ENCODE data around the gene GALNT9.
"Not testable (repeated sequence)": the region's sequence is repeated elsewhere in the genome, so short reads cannot be mapped to it uniquely, and the experiment has no call there.

GALNT9 gene

DNA sequence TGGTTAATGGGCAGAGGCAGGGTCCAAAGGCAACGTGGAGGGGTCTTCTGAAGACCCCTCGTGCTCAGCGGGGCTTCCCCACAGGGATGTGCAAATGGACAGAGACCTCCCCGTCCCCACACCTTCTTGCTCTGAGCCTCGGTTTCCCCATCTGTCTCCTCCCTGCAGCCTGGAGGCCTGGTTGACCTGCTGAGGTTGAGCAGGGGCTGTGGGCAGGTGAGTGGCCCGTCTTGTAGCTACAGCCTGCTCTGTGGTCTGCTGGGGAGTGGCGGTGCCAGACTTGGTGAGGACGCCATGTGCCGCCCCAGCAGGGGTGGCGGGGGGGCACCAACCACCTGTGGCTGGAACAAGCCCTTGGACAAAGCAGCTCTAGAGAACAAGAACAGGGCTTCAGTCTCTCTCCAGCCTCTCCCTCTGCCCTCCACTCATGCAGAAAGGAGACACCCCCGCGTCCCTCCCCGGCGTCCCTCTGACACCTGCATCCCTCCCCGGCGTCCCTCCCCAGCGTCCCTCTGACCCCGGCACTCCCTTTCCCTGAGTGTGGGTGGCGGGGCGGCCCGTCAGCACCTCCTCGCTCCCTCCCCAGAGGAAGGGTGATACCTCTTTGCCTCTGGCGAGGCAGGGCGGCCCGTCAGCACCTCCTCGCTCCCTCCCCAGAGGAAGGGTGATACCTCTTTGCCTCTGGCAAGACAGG lies 101.5 kb downstream of the GALNT9 start:
- Histone ChIP-seq H3K9me3 (ENCODE audit: control insufficient read depth, low read length) (peaks cover 8% of the 10 kb centered on the region), H3K27ac (ENCODE audit: insufficient read depth, low read depth, low read length, poor library complexity, severe bottlenecking) (no peak overlapping the region), H3K4me1 (ENCODE audit: control insufficient read depth, insufficient read depth, low read length) (no peaks in the 10 kb centered on the region), H3K27me3 (ENCODE audit: control insufficient read depth, insufficient read depth, low read length, poor library complexity, severe bottlenecking) (peaks cover 5% of the 10 kb centered on the region), H3K36me3 (ENCODE audit: control insufficient read depth, insufficient read depth, low read length) (no peaks in the 10 kb centered on the region), H3K4me3 (ENCODE audit: insufficient read depth, low read depth, low read length) (no peak overlapping the region)
- 72 to 73% methylated on average over 26 of the region's 26 CpGs for WGBS, 2 experiments

DNA sequence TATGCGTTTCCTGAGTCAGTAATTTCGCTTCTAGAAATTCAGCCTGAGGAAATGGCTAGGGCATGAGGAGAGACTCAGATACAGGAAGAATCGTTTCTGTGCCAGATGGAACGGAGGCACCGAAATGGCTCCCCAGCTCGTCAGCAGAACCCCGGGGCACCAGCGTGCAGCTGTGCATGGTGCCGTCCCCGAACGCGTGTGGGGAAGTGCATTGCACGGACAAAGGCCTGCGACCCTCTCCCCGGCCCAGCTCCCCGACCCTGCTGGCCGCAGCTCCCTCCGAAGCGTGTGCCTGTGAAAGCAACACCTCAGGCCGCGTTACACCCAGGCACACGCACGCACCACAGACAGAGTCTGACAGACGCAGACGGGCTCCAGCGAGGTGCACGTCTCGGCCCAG lies 102.3 kb downstream of the GALNT9 start:
- Histone ChIP-seq H3K27ac (ENCODE audit: insufficient read depth, low read depth, low read length, poor library complexity, severe bottlenecking) (no peak overlapping the region), H3K27me3 (ENCODE audit: control insufficient read depth, insufficient read depth, low read length, poor library complexity, severe bottlenecking) (peaks cover 5% of the 10 kb centered on the region), H3K36me3 (ENCODE audit: control insufficient read depth, insufficient read depth, low read length) (no peaks in the 10 kb centered on the region), H3K9me3 (ENCODE audit: control insufficient read depth, low read length) (peaks cover 8% of the 10 kb centered on the region), H3K4me1 (ENCODE audit: control insufficient read depth, insufficient read depth, low read length) (no peaks in the 10 kb centered on the region), H3K4me3 (ENCODE audit: insufficient read depth, low read depth, low read length) (no peak overlapping the region)
- WGBS, 2 experiments = 87 to 91% methylated on average over 28 of the region's 28 CpGs

DNA sequence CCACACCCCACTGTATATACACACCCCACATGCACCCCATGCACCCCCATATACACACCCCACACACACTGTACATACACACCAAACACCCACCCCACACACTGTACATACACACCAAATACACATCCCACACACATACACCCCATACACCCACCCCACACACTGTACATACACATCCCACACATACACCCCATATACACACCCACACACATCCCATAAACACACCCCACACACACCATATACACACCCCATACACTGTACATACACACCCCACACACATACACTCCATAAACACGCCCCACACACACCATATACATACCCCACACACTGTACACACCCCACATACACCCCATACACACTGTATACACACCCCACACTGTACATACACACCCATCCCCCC lies 102.8 kb downstream of the GALNT9 start:
- Histone ChIP-seq H3K9me3 (ENCODE audit: control insufficient read depth, low read length) (peaks cover 8% of the 10 kb centered on the region), H3K27ac (ENCODE audit: insufficient read depth, low read depth, low read length, poor library complexity, severe bottlenecking) (no peak overlapping the region), H3K36me3 (ENCODE audit: control insufficient read depth, insufficient read depth, low read length) (no peaks in the 10 kb centered on the region), H3K4me1 (ENCODE audit: control insufficient read depth, insufficient read depth, low read length) (no peaks in the 10 kb centered on the region), H3K27me3 (ENCODE audit: control insufficient read depth, insufficient read depth, low read length, poor library complexity, severe bottlenecking) (peaks cover 5% of the 10 kb centered on the region), H3K4me3 (ENCODE audit: insufficient read depth, low read depth, low read length) (no peak overlapping the region)
- 59 to 61% methylated on average over 1 of the region's 1 CpG for WGBS, 2 experiments

DNA sequence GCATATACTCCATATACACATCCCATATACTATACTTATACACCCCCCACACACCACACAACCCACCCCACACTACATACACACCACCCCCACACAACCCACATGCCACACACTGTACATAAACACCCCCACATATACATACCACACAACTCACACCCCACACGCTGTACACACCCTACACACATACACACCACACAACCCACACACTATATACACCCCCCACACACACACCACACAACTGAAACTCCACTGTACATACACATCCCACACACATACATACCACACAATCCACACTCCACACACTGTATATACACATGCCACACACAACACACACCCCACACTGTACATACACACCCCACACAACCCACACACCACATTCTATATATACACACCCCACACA lies 104.2 kb downstream of the GALNT9 start:
- no peaks in the 10 kb centered on the region for H3K36me3 ChIP-seq (ENCODE audit: control insufficient read depth, insufficient read depth, low read length)
- peaks cover 7% of the 10 kb centered on the region for H3K9me3 ChIP-seq (ENCODE audit: control insufficient read depth, low read length)
- peaks cover 5% of the 10 kb centered on the region for H3K27me3 ChIP-seq (ENCODE audit: control insufficient read depth, insufficient read depth, low read length, poor library complexity, severe bottlenecking)
- no peak overlapping the region for H3K4me3 ChIP-seq (ENCODE audit: insufficient read depth, low read depth, low read length)
- no peak overlapping the region for H3K27ac ChIP-seq (ENCODE audit: insufficient read depth, low read depth, low read length, poor library complexity, severe bottlenecking)
- no peaks in the 10 kb centered on the region for H3K4me1 ChIP-seq (ENCODE audit: control insufficient read depth, insufficient read depth, low read length)
- WGBS, 2 experiments = 67 to 72% methylated on average over 1 of the region's 1 CpG

DNA sequence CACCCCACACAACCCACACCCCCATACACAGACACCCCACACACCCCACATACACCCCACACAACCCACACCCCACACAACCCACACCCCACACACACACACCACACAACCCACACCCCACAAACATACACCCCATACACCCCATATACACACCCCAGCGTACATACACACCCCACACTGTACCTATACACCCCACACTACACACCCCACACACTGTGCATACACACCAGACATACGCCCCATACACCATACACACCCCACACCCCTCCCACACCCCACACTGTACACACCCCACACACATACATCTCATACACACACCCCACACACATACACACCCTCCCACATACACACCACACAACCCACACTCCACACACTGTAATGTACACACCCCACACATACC lies 104.9 kb downstream of the GALNT9 start:
- no peaks in the 10 kb centered on the region for H3K36me3 ChIP-seq (ENCODE audit: control insufficient read depth, insufficient read depth, low read length)
- peaks cover 4% of the 10 kb centered on the region for H3K9me3 ChIP-seq (ENCODE audit: control insufficient read depth, low read length)
- no peaks in the 10 kb centered on the region for H3K4me1 ChIP-seq (ENCODE audit: control insufficient read depth, insufficient read depth, low read length)
- 86 to 95% methylated on average over 2 of the region's 2 CpGs for WGBS, 2 experiments
- H3K27ac ChIP-seq (ENCODE audit: insufficient read depth, low read depth, low read length, poor library complexity, severe bottlenecking) = no peak overlapping the region
- H3K4me3 ChIP-seq (ENCODE audit: insufficient read depth, low read depth, low read length) = no peak overlapping the region
- H3K27me3 ChIP-seq (ENCODE audit: control insufficient read depth, insufficient read depth, low read length, poor library complexity, severe bottlenecking) = peaks cover 5% of the 10 kb centered on the region

DNA sequence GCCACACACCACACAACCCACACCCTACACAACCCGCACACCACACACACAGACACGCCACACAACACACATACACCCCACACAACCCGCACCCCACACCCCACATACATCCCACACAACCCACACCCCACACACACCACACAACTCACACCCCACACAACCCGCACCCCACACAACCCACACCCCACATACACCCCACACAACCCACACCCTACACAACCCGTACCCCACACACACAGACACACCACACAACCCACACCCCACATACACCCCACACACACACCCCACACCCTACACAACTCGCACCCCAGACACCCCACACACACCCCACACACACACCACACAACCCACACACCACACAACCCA lies 106.6 kb downstream of the GALNT9 start:
- Histone ChIP-seq H3K27ac (ENCODE audit: insufficient read depth, low read depth, low read length, poor library complexity, severe bottlenecking) (no peak overlapping the region), H3K4me1 (ENCODE audit: control insufficient read depth, insufficient read depth, low read length) (no peaks in the 10 kb centered on the region), H3K36me3 (ENCODE audit: control insufficient read depth, insufficient read depth, low read length) (no peaks in the 10 kb centered on the region), H3K27me3 (ENCODE audit: control insufficient read depth, insufficient read depth, low read length, poor library complexity, severe bottlenecking) (no peaks in the 10 kb centered on the region), H3K9me3 (ENCODE audit: control insufficient read depth, low read length) (peaks cover 4% of the 10 kb centered on the region), H3K4me3 (ENCODE audit: insufficient read depth, low read depth, low read length) (no peak overlapping the region)
- 86 to 91% methylated on average over 6 of the region's 6 CpGs for WGBS, 2 experiments

DNA sequence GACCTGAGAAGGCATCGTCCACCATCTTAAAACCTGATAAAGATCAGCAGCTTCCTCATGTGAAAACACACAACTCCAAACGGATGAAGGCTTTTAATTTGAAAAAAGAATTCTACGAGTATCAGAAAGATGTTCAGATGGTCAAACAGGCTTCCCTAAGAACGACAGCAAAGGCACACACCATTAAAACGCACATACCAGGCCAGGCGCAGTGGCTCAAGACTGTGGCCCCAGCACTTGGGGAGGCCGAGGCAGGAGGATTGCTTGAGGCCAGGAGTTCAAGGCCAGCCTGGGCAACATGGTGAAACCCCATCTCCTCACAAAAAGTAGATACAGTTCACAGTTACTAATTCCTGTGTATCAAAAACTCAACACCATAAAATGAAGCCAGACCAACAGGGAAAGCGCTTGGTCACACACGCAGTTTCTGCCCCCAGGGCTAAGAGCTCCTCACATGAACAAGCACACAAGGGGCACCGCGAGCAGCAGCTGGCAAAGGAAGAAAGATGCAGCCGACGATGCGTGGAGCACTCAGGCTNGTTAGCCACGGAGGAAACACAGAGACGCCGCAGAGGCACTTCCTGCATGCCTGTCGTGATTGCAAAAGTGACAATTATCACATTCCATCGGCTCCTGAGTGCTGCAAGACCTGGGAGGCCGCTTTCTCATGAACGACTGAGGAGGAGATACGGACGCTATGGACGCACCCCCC lies 107.1 kb downstream of the GALNT9 start:
- Histone ChIP-seq H3K9me3 (ENCODE audit: control insufficient read depth, low read length) (peaks cover 4% of the 10 kb centered on the region), H3K4me1 (ENCODE audit: control insufficient read depth, insufficient read depth, low read length) (no peaks in the 10 kb centered on the region), H3K27ac (ENCODE audit: insufficient read depth, low read depth, low read length, poor library complexity, severe bottlenecking) (no peak overlapping the region), H3K36me3 (ENCODE audit: control insufficient read depth, insufficient read depth, low read length) (no peaks in the 10 kb centered on the region), H3K27me3 (ENCODE audit: control insufficient read depth, insufficient read depth, low read length, poor library complexity, severe bottlenecking) (no peaks in the 10 kb centered on the region), H3K4me3 (ENCODE audit: insufficient read depth, low read depth, low read length) (no peak overlapping the region)
- WGBS, 2 experiments = 71% methylated on average over 24 of the region's 24 CpGs

DNA sequence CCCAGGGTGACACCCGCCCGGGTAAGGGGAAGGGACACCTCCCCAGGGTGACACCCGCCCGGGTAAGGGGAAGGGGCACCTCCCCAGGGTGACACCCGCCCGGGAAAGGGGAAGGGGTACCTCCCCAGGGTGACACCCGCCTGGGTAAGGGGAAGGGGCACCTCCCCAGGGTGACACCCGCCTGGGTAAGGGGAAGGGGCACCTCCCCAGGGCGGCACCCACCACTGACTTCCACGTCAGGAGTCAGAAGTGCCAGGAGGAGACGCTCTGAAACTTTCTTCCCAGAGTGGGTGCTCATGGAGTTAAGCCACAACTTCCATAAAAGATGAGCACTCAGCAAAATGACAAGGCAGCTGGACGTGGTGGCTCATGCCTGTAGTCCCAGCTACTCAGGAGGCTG lies 109.6 kb downstream of the GALNT9 start:
- WGBS, 2 experiments = 70% methylated on average over 10 to 12 of the region's 12 CpGs
- not testable (repeated sequence) for H3K27me3 ChIP-seq (ENCODE audit: control insufficient read depth, insufficient read depth, low read length, poor library complexity, severe bottlenecking); H3K27ac ChIP-seq (ENCODE audit: insufficient read depth, low read depth, low read length, poor library complexity, severe bottlenecking); H3K9me3 ChIP-seq (ENCODE audit: control insufficient read depth, low read length); H3K4me3 ChIP-seq (ENCODE audit: insufficient read depth, low read depth, low read length); H3K36me3 ChIP-seq (ENCODE audit: control insufficient read depth, insufficient read depth, low read length); H3K4me1 ChIP-seq (ENCODE audit: control insufficient read depth, insufficient read depth, low read length)

DNA sequence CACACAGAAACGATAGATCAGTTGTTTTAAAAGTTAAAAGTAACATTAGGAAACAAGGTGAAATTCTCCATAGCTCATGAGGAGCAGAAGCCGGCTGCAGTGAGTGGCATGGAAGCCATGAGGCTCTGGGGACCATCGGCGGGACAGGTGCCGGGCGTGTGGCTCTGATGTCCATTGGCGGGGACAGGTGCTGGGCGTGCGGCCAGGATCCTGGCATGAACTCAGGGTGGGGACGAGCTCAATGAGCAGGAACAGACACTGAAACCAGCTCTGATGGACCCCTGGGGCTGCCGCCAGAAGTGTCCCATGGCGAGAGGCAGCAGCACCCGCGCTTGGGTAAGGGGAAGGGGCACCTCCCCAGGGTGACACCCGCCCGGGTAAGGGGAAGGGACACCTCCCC lies 110.1 kb downstream of the GALNT9 start:
- H3K4me1 ChIP-seq (ENCODE audit: control insufficient read depth, insufficient read depth, low read length) = no peaks in the 10 kb centered on the region
- no peak overlapping the region for H3K27ac ChIP-seq (ENCODE audit: insufficient read depth, low read depth, low read length, poor library complexity, severe bottlenecking)
- H3K27me3 ChIP-seq (ENCODE audit: control insufficient read depth, insufficient read depth, low read length, poor library complexity, severe bottlenecking) = no peaks in the 10 kb centered on the region
- WGBS, 2 experiments = 88% methylated on average over 16 of the region's 16 CpGs
- no peaks in the 10 kb centered on the region for H3K9me3 ChIP-seq (ENCODE audit: control insufficient read depth, low read length)
- H3K36me3 ChIP-seq (ENCODE audit: control insufficient read depth, insufficient read depth, low read length) = no peaks in the 10 kb centered on the region
- H3K4me3 ChIP-seq (ENCODE audit: insufficient read depth, low read depth, low read length) = no peak overlapping the region

DNA sequence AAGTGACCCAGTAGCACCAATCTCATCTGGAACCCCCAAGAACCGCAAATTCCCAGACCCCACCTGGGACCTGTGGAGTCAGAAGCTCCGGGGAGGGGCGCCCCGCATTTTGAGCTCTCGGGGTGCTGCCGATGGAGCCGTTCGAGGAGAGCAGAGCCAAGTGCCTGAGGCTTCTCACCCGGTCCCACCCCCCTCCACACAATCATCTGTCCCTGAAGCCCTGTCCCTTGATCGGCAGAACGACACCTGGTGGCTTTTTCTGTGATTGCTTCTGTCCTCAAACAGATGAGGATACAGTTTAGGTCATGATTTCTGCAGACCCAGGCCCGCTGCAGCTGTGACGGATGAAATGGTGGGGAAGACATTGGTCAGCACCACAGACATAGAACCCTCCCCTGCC lies 110.5 kb downstream of the GALNT9 start:
- Histone ChIP-seq H3K4me3 (ENCODE audit: insufficient read depth, low read depth, low read length) (no peak overlapping the region), H3K4me1 (ENCODE audit: control insufficient read depth, insufficient read depth, low read length) (no peaks in the 10 kb centered on the region), H3K36me3 (ENCODE audit: control insufficient read depth, insufficient read depth, low read length) (no peaks in the 10 kb centered on the region), H3K27ac (ENCODE audit: insufficient read depth, low read depth, low read length, poor library complexity, severe bottlenecking) (no peak overlapping the region), H3K27me3 (ENCODE audit: control insufficient read depth, insufficient read depth, low read length, poor library complexity, severe bottlenecking) (no peaks in the 10 kb centered on the region), H3K9me3 (ENCODE audit: control insufficient read depth, low read length) (no peaks in the 10 kb centered on the region)
- WGBS, 2 experiments = 62 to 69% methylated on average over 13 of the region's 13 CpGs

Measured in ectodermal cell (in vitro differentiated cells).